Keratinocyte (primary cell): Measurements from ENCODE around the gene BBX. TPM values are rescaled to one million over a fixed set of nuclear protein-coding genes. Genes with fewer than 3 reads are reported as not detected.

Source experiments
- DNase-seq: peaks from one replicate; pipeline ENCODE4 v3.0.0-alpha.2; 2011; ENCODE audit warnings: low read depth, missing footprints, low spot score
- FAIRE-seq: peaks from 2 replicates; lab custom pipeline; 2011; peaks lifted over from hg19 to GRCh38; lab: Jason Lieb, UNC
- H2AFZ ChIP-seq: 2 replicates; pipeline ENCODE4 v1.6.0; 2012; ENCODE audit warnings: low read length, control low read depth, inconsistent platforms; ENCODE audit not compliant: control insufficient read depth
- H3K27ac ChIP-seq: 2 replicates; pipeline ENCODE4 v1.5.1; 2011; ENCODE audit warnings: low read length; ENCODE audit not compliant: control insufficient read depth, insufficient read depth
- H3K27me3 ChIP-seq: 3 replicates; pipeline ENCODE4 v1.6.0; 2011; ENCODE audit warnings: low read length; ENCODE audit not compliant: control insufficient read depth, insufficient read depth; ENCODE audit errors: extremely low read depth
- H3K36me3 ChIP-seq, 2 experiments: 2 replicates in 1 of 2; 3 replicates in 1 of 2; pipeline ENCODE4 v1.5.1; 2011; ENCODE audit warnings: low read length in 2 of 2, mild to moderate bottlenecking in 1 of 2; ENCODE audit not compliant: control insufficient read depth in 2 of 2, insufficient read depth in 2 of 2; ENCODE audit errors: extremely low read depth in 1 of 2
- H3K4me1 ChIP-seq: 3 replicates; pipeline ENCODE4 v1.5.1; 2011; ENCODE audit warnings: low read length; ENCODE audit not compliant: control insufficient read depth, insufficient read depth; ENCODE audit errors: extremely low read depth
- H3K4me2 ChIP-seq: 3 replicates; pipeline ENCODE4 v1.6.0; 2011; ENCODE audit warnings: low read depth, low read length; ENCODE audit not compliant: control insufficient read depth, insufficient read depth; ENCODE audit errors: extremely low read depth
- H3K4me3 ChIP-seq, 3 experiments: fragments of 200-600 bp in 1 of 3; sonication (generic) in 1 of 3; 2 replicates in 2 of 3; 3 replicates in 1 of 3; pipeline ENCODE4 v1.5.1; 2011 to 2016; ENCODE audit warnings: low read length in 3 of 3, mild to moderate bottlenecking in 3 of 3, control low read depth in 2 of 3, inconsistent platforms in 1 of 3, low read depth in 1 of 3, mixed read lengths in 1 of 3, mixed run types in 1 of 3, moderate library complexity in 1 of 3; ENCODE audit not compliant: control insufficient read depth in 2 of 3, insufficient read depth in 2 of 3; ENCODE audit errors: extremely low read depth in 1 of 3
- H3K79me2 ChIP-seq: 2 replicates; pipeline ENCODE4 v1.6.0; 2012; ENCODE audit warnings: low read length; ENCODE audit not compliant: control insufficient read depth, insufficient read depth
- H3K9ac ChIP-seq: 3 replicates; pipeline ENCODE4 v1.6.0; 2011; ENCODE audit warnings: low read length; ENCODE audit not compliant: control insufficient read depth, insufficient read depth; ENCODE audit errors: extremely low read depth
- H3K9me1 ChIP-seq: 3 replicates; pipeline ENCODE4 v1.6.0; 2011; ENCODE audit warnings: low read length; ENCODE audit not compliant: control insufficient read depth, insufficient read depth; ENCODE audit errors: extremely low read depth
- H3K9me3 ChIP-seq: 2 replicates; pipeline ENCODE4 v1.5.1; 2012; ENCODE audit warnings: low read depth, low read length; ENCODE audit not compliant: control insufficient read depth
- H4K20me1 ChIP-seq: 3 replicates; pipeline ENCODE4 v1.6.0; 2011; ENCODE audit warnings: low read length; ENCODE audit not compliant: control insufficient read depth, insufficient read depth; ENCODE audit errors: extremely low read depth
- EZH2 ChIP-seq: IDR thresholded peaks from one replicate; pipeline ENCODE4 v1.6.1; 2012; ENCODE audit warnings: inconsistent platforms, mild to moderate bottlenecking, low read length, moderate library complexity
- dilution Hi-C: fragments of 300-500 bp; cut with MboI; formaldehyde crosslinking; loops from one replicate; pipeline ENCODE4 v1.7.0; 2020; ENCODE audit warnings: low sequenced_read_pairs; ENCODE audit not compliant: extremely low pct_ligation_motif_present
- polyA plus RNA-seq, 5 experiments: library from polyadenylated mRNA; depleted of rRNA in 3 of 5; stranded (reverse) in 3 of 5; stranded (forward) in 1 of 5; unstranded in 1 of 5; fragments of >200 nt; gene quantifications; 1 replicate in 1 of 5; 2 replicates in 3 of 5; 3 replicates in 1 of 5; pipeline versions ENCODE4 v1.2.1 to v1.2.3, GENCODE V29; 2011 to 2012; ENCODE audit warnings: missing spikeins in 2 of 5, low read depth in 1 of 5, low replicate concordance in 1 of 5
- TF ChIP-seq, protein P1 (sequence below), 3 experiments: IDR thresholded peaks in 1 of 3; conservative IDR thresholded peaks in 1 of 3; optimal IDR thresholded peaks in 1 of 3; 2 replicates in 2 of 3; 3 replicates in 1 of 3; pipeline versions ENCODE3 to v1.5.1; 2011; ENCODE audit warnings: low read length in 3 of 3, mild to moderate bottlenecking in 3 of 3, moderate library complexity in 2 of 3, control low read depth in 1 of 3, inconsistent platforms in 1 of 3; ENCODE audit not compliant: insufficient read depth in 2 of 3; ENCODE audit errors: extremely low read depth in 1 of 3

BBX gene
- polyA plus RNA-seq, 1 donor (not counting 4 experiments of a cell fraction or from before 2014, with no cell fraction given) = 43.4 TPM

DNA sequence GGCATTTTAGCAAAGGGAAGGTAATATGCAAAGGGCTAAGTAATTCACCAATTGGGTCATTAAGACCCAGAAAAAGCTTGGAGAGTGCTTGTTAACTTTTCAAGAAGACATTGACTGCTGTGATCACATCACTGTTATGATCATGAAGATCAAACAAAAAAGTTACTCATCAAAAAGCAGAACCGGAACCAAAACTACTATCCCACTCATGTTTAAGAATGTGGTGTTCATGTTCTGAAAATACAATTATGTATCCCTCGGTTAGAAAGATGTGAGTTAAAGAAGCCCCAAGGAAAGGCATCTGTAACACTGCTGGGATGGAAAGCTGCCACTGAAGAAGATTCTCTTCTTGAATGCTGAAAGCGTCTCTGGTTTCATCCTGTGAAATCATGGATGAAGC lies 32.6 kb downstream of the BBX start:
- Histone ChIP-seq H3K4me3 (no peak overlapping the region), H3K4me2 (no peak overlapping the region), H2AFZ (no peak overlapping the region), H3K27me3 (no peaks in the 10 kb centered on the region), H3K79me2 (no peaks in the 10 kb centered on the region), H3K9ac (no peak overlapping the region), H3K9me1 (no peaks in the 10 kb centered on the region), H3K4me1 (no peaks in the 10 kb centered on the region), H3K27ac (no peak overlapping the region), H4K20me1 (no peaks in the 10 kb centered on the region), H3K9me3 (no peaks in the 10 kb centered on the region), H3K36me3 (no peaks in the 10 kb centered on the region)
- dilution Hi-C loops = no loop called here
- FAIRE-seq (no peak), DNase-seq (no peak)
- TF ChIP-seq, protein P1, sequence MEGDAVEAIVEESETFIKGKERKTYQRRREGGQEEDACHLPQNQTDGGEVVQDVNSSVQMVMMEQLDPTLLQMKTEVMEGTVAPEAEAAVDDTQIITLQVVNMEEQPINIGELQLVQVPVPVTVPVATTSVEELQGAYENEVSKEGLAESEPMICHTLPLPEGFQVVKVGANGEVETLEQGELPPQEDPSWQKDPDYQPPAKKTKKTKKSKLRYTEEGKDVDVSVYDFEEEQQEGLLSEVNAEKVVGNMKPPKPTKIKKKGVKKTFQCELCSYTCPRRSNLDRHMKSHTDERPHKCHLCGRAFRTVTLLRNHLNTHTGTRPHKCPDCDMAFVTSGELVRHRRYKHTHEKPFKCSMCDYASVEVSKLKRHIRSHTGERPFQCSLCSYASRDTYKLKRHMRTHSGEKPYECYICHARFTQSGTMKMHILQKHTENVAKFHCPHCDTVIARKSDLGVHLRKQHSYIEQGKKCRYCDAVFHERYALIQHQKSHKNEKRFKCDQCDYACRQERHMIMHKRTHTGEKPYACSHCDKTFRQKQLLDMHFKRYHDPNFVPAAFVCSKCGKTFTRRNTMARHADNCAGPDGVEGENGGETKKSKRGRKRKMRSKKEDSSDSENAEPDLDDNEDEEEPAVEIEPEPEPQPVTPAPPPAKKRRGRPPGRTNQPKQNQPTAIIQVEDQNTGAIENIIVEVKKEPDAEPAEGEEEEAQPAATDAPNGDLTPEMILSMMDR (optimal IDR thresholded peaks at IDR 0.05 in 1 of 3, IDR thresholded peaks at IDR 0.05 in 1 of 3, conservative IDR thresholded peaks at IDR 0.05 in 1 of 3; ENCODE audit: extremely low read depth in 1 of 3, insufficient read depth in 2 of 3, low read length in 3 of 3) = no peak
- TF ChIP-seq EZH2 = no peak

DNA sequence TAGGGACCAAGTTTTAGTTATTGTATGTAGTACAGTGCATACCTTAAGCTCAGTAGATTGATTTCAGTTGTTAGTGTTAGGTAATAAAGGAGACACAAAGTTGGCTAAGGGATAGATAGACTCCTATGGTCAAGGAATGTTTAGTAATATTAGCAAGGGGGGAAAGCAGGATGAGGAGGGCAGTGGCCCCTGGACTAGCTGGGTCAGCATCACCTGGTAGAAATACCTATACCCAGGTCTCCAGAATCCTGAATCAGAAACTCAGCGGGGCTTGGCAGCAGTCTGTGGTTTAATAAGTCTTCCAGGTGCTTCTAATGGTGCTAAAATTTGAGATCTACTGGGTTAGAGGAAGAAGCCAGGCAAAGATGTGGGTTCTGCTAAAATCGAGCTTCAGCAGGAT lies 35.0 kb downstream of the BBX start:
- dilution Hi-C loops = no loop called here
- no peak for TF ChIP-seq EZH2
- TF ChIP-seq, protein P1 (optimal IDR thresholded peaks at IDR 0.05 in 1 of 3, IDR thresholded peaks at IDR 0.05 in 1 of 3, conservative IDR thresholded peaks at IDR 0.05 in 1 of 3; ENCODE audit: extremely low read depth in 1 of 3, insufficient read depth in 2 of 3, low read length in 3 of 3) = no peak
- no peak overlapping the region for H3K9ac ChIP-seq
- H3K79me2 ChIP-seq = no peaks in the 10 kb centered on the region
- H3K36me3 ChIP-seq = no peaks in the 10 kb centered on the region
- no peaks in the 10 kb centered on the region for H3K9me3 ChIP-seq
- no peaks in the 10 kb centered on the region for H4K20me1 ChIP-seq
- DNase-seq (no peak), FAIRE-seq (no peak)
- no peak overlapping the region for H3K4me2 ChIP-seq
- H3K9me1 ChIP-seq = no peaks in the 10 kb centered on the region
- H3K4me3 ChIP-seq = no peak overlapping the region
- no peak overlapping the region for H2AFZ ChIP-seq
- no peaks in the 10 kb centered on the region for H3K27me3 ChIP-seq
- no peak overlapping the region for H3K27ac ChIP-seq
- H3K4me1 ChIP-seq = peaks cover 3% of the 10 kb centered on the region
